MM.1S (cell line): Measurements from ENCODE around the gene SLC35E4.

Source experiments
- EZH2 ChIP-seq: fragments of 300-600 bp; sonication (generic); optimal IDR thresholded peaks from 2 replicates; pipeline ENCODE3; 2017; ENCODE audit warnings: low read depth, mild to moderate bottlenecking, antibody characterized with exemption, low read length, mixed read lengths
- EZH2phosphoT487 ChIP-seq: fragments of 300-600 bp; sonication (generic); IDR thresholded peaks from 2 replicates; pipeline ENCODE4 v1.6.1; 2018; ENCODE audit warnings: antibody characterized with exemption, low read length
- TF ChIP-seq, protein P1 (sequence below): fragments of 300-600 bp; sonication (generic); IDR thresholded peaks from 2 replicates; pipeline ENCODE4 v1.5.1; 2016; ENCODE audit warnings: antibody characterized with exemption, low read length, mixed read lengths

DNA sequence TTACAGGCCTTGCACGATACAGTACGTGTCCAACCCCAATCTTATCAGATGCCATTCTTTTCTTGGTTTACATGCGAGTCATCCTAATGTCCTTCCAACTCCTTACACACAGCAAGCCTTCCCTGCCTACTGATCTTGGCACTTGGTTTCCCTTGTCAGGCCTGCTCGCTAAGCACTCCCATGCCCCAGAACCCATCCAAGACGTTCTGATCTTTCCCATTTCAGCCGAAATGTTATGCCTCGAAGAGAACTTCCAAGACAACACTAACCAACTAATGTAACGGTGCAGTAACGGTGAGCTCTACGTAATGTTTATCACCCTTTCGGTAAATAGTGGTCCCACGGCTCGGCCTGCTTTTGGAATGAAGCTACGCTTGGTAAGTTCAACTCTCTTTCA, 44.4 kb upstream of the SLC35E4 start:
- TF ChIP-seq, protein P1, sequence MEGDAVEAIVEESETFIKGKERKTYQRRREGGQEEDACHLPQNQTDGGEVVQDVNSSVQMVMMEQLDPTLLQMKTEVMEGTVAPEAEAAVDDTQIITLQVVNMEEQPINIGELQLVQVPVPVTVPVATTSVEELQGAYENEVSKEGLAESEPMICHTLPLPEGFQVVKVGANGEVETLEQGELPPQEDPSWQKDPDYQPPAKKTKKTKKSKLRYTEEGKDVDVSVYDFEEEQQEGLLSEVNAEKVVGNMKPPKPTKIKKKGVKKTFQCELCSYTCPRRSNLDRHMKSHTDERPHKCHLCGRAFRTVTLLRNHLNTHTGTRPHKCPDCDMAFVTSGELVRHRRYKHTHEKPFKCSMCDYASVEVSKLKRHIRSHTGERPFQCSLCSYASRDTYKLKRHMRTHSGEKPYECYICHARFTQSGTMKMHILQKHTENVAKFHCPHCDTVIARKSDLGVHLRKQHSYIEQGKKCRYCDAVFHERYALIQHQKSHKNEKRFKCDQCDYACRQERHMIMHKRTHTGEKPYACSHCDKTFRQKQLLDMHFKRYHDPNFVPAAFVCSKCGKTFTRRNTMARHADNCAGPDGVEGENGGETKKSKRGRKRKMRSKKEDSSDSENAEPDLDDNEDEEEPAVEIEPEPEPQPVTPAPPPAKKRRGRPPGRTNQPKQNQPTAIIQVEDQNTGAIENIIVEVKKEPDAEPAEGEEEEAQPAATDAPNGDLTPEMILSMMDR: no peak
- no peak for TF ChIP-seq EZH2
- no peak for TF ChIP-seq EZH2phosphoT487
